Measurements from ENCODE around the gene ACE2.

The ACE2 gene

DNA sequence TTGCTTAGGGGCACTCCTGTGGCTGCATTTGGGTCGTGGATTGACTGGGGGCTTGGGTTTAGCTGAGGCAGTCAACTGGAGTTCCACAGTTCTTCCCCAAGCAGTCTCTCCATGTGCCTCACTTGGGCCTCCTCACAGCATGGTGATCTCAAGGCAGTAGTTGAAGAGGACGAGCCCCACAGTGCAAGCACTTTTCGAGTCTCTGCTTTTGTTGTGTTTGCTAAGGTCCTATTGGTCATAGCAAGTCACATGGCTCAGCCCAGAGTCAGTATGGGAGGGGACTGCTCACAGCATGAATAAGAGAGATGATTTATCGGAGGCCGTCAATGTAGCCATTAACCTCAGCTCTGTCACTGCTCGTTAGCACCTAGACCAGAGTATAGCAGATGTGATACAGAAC is 70.4 kb downstream of the ACE2 start:
- H3K9ac ChIP-seq (ENCODE audit: low read length), result no peak overlapping the region
- no peaks in the 10 kb centered on the region for H3K36me3 ChIP-seq (ENCODE audit: control insufficient read depth, low read depth, low read length)
- H3K27me3 ChIP-seq (ENCODE audit: control insufficient read depth, insufficient read depth, low read length), result no peaks in the 10 kb centered on the region
- H3K9me3 ChIP-seq (ENCODE audit: control insufficient read depth, low read depth, low read length), result no peaks in the 10 kb centered on the region
- H3K27ac ChIP-seq (ENCODE audit: low read length), result no peak overlapping the region
- no peaks in the 10 kb centered on the region for H3K4me1 ChIP-seq (ENCODE audit: control insufficient read depth, low read depth, low read length)
- no peak overlapping the region for H3K4me3 ChIP-seq (ENCODE audit: low read length)

DNA sequence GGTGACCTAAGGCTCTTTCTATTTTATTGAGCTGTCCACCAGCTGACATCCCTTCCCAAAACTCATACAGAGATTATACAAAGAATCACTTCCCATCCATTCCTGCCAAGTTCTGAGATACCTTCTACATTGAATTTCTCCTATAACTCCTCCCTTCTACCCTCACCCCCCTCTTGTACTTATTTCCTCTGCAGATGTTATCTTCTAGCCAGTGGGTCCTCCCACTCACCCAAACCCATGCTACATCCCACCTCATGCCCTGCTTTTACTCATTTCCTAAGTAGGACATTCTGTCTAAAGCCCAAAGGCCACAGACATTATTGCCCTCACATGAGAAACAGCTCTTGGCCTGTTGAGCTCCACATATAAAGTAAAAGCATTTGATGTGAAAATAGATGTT is 71.6 kb downstream of the ACE2 start:
- no peak overlapping the region for H3K4me3 ChIP-seq (ENCODE audit: low read length)
- H3K36me3 ChIP-seq (ENCODE audit: control insufficient read depth, low read depth, low read length), result no peaks in the 10 kb centered on the region
- no peaks in the 10 kb centered on the region for H3K9me3 ChIP-seq (ENCODE audit: control insufficient read depth, low read depth, low read length)
- no peaks in the 10 kb centered on the region for H3K27me3 ChIP-seq (ENCODE audit: control insufficient read depth, insufficient read depth, low read length)
- H3K27ac ChIP-seq (ENCODE audit: low read length), result no peak overlapping the region
- no peak overlapping the region for H3K9ac ChIP-seq (ENCODE audit: low read length)
- H3K4me1 ChIP-seq (ENCODE audit: control insufficient read depth, low read depth, low read length), result no peaks in the 10 kb centered on the region

DNA sequence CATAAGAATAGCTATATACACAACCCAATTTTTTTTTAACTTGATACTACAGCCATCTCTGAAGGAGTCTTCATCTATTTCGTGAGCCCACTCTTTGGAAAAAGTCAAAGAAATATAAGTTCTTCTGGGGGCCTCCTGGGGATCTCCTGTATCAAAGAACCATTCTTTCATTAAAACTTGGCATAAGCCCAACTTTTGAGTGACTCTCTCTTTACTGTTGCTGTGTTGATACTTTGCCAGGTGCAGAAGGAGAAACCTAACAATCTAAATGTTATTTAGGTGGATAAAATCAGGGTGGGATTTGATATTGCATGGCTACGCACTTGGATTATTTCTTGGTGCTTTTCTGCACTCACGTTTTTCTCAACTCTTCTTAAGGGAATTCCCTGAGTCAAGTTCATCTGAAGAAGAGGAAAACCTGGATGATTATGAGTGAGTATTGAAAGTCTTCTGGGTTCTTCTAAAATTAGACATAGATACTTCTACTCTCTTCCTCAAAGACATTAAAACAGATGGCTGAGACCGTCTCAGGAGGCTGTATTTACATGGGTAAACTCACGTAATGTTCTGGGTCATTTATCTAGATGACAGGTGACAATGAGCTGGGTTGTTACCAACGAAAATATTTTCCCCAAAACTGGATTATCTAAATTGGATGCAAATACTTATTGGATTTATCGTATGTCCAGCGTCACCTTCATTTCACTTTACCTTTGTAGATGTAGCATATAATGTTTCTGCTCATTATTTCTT is 74.9 kb downstream of the ACE2 start:
- Histone ChIP-seq H3K9ac (ENCODE audit: low read length) (no peak overlapping the region), H3K4me3 (ENCODE audit: low read length) (no peak overlapping the region), H3K4me1 (ENCODE audit: control insufficient read depth, low read depth, low read length) (no peaks in the 10 kb centered on the region), H3K9me3 (ENCODE audit: control insufficient read depth, low read depth, low read length) (no peaks in the 10 kb centered on the region), H3K36me3 (ENCODE audit: control insufficient read depth, low read depth, low read length) (no peaks in the 10 kb centered on the region), H3K27me3 (ENCODE audit: control insufficient read depth, insufficient read depth, low read length) (no peaks in the 10 kb centered on the region), H3K27ac (ENCODE audit: low read length) (no peak overlapping the region)

- Histone ChIP-seq H3K4me3 (ENCODE audit: low read length) (no peak overlapping the region), H3K27ac (ENCODE audit: low read length) (no peak overlapping the region), H3K27me3 (ENCODE audit: control insufficient read depth, insufficient read depth, low read length) (no peaks in the 10 kb centered on the region)
Observed at GRCh38 chrX:15524417-15524816, 76.3 kb downstream of the ACE2 start.

DNA sequence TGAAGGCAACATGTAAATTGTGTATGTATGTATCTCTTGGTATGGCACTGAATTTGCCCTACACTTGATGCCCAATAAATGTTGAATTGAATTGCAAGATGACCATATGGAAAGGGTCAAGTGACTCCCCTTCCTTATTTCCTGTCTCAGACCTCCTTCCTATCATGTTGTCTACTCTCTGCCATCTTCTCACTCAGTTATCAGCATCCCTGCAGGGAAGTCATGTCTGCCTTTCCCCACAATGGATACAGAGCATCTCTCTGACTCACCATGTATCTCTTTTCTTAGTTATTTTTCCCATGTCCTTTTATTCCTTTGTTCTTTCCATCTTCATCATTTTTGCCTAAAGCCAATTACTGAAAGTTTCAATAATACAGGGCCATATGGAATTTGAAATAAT is 77.7 kb downstream of the ACE2 start:
- Histone ChIP-seq H3K9me3 (ENCODE audit: control insufficient read depth, low read depth, low read length) (no peaks in the 10 kb centered on the region), H3K4me1 (ENCODE audit: control insufficient read depth, low read depth, low read length) (no peaks in the 10 kb centered on the region), H3K27ac (ENCODE audit: low read length) (no peak overlapping the region), H3K27me3 (ENCODE audit: control insufficient read depth, insufficient read depth, low read length) (no peaks in the 10 kb centered on the region), H3K4me3 (ENCODE audit: low read length) (no peak overlapping the region), H3K9ac (ENCODE audit: low read length) (no peak overlapping the region), H3K36me3 (ENCODE audit: control insufficient read depth, low read depth, low read length) (no peaks in the 10 kb centered on the region)

More at GRCh38 chrX:15524417-15524816, 76.3 kb downstream of the ACE2 start:
- Histone ChIP-seq H3K9ac (ENCODE audit: low read length) (no peak overlapping the region), H3K4me1 (ENCODE audit: control insufficient read depth, low read depth, low read length) (no peaks in the 10 kb centered on the region), H3K9me3 (ENCODE audit: control insufficient read depth, low read depth, low read length) (no peaks in the 10 kb centered on the region), H3K36me3 (ENCODE audit: control insufficient read depth, low read depth, low read length) (no peaks in the 10 kb centered on the region)

GRCh38 chrX:15522464-15522863 is 78.3 kb downstream of the ACE2 start:
- no peaks in the 10 kb centered on the region for H3K9me3 ChIP-seq (ENCODE audit: control insufficient read depth, low read depth, low read length)
- H3K27ac ChIP-seq (ENCODE audit: low read length), result no peak overlapping the region
- H3K4me1 ChIP-seq (ENCODE audit: control insufficient read depth, low read depth, low read length), result no peaks in the 10 kb centered on the region
- no peak overlapping the region for H3K9ac ChIP-seq (ENCODE audit: low read length)
- H3K27me3 ChIP-seq (ENCODE audit: control insufficient read depth, insufficient read depth, low read length), result no peaks in the 10 kb centered on the region
- no peaks in the 10 kb centered on the region for H3K36me3 ChIP-seq (ENCODE audit: control insufficient read depth, low read depth, low read length)
- no peak overlapping the region for H3K4me3 ChIP-seq (ENCODE audit: low read length)

DNA sequence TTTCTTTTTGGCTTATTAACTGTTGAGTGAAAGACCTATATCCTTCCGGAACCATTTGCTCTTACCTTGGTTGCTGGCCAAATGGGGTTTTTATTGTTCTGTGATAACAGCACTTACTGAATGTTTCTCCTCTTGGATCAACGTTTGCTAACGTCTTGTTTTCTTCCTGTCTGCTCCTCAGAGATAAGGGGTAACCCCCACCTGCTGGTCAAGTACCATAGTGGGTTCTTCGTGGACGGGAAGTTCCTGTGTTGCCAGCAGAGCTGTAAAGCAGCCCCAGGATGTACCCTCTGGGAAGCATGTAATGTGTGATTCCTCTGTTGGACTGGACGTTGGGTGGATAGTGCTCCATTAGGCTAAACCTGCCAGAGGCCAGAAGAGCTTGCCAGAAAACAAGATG is 84.8 kb downstream of the ACE2 start:
- H3K36me3 ChIP-seq (ENCODE audit: control insufficient read depth, low read depth, low read length), result no peaks in the 10 kb centered on the region

DNA sequence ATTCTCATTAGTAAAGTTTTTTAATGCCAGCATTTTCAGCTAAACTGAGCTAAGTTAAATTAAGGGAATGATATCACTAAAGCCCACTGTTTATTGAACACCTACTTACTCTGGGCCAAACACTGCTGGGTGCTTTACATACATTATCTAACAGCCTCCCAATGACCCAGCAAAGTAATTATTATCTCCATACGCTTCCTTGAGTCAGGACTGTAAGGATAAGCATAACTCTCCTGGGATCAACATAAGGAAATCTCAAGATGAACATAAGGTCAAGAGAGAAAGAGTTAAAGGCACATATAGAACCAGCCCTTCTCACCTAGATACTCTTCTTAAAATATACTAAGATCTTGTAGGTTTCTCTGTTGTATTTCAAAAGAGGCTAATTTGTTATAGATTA is 86.5 kb downstream of the ACE2 start:
- Histone ChIP-seq H3K27ac (ENCODE audit: low read length) (no peak overlapping the region), H3K36me3 (ENCODE audit: control insufficient read depth, low read depth, low read length) (no peaks in the 10 kb centered on the region), H3K4me3 (ENCODE audit: low read length) (no peak overlapping the region), H3K9ac (ENCODE audit: low read length) (no peak overlapping the region), H3K9me3 (ENCODE audit: control insufficient read depth, low read depth, low read length) (no peaks in the 10 kb centered on the region), H3K27me3 (ENCODE audit: control insufficient read depth, insufficient read depth, low read length) (no peaks in the 10 kb centered on the region), H3K4me1 (ENCODE audit: control insufficient read depth, low read depth, low read length) (no peaks in the 10 kb centered on the region)

More for the DNA sequence above, 84.8 kb downstream of the ACE2 start:
- no peaks in the 10 kb centered on the region for H3K27me3 ChIP-seq (ENCODE audit: control insufficient read depth, insufficient read depth, low read length)
- H3K4me1 ChIP-seq (ENCODE audit: control insufficient read depth, low read depth, low read length), result no peaks in the 10 kb centered on the region
- H3K27ac ChIP-seq (ENCODE audit: low read length), result no peak overlapping the region
- no peak overlapping the region for H3K9ac ChIP-seq (ENCODE audit: low read length)
- no peak overlapping the region for H3K4me3 ChIP-seq (ENCODE audit: low read length)
- no peaks in the 10 kb centered on the region for H3K9me3 ChIP-seq (ENCODE audit: control insufficient read depth, low read depth, low read length)

DNA sequence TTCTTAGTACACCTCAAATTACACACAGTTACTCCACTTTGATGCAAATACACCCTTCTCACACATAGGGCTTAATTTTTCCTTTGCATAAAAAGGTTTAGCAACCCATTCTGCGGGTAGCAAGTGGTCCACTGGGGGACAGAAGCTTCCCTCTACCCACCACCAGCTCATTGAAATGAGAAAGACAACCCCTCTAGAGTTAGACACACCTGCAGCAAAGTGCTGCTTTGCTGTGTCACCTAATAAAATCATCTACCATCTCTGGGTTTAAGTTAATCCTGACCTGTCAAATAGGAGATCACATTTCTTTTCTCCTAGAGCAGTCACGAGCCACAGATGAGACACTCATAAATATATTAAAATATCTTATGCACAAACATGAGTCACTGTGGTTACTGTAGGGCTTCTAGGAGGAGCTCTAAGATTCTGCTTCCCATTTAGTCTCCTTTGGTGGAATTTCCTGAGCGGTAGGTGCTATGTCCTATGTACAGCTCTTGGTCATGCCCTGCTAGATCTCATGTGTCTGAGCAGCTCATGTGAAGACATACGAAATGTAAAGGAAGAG is 88.3 kb downstream of the ACE2 start:
- H3K27me3 ChIP-seq (ENCODE audit: control insufficient read depth, insufficient read depth, low read length), result no peaks in the 10 kb centered on the region
- no peak overlapping the region for H3K27ac ChIP-seq (ENCODE audit: low read length)
- no peaks in the 10 kb centered on the region for H3K9me3 ChIP-seq (ENCODE audit: control insufficient read depth, low read depth, low read length)
- H3K36me3 ChIP-seq (ENCODE audit: control insufficient read depth, low read depth, low read length), result no peaks in the 10 kb centered on the region
- no peaks in the 10 kb centered on the region for H3K4me1 ChIP-seq (ENCODE audit: control insufficient read depth, low read depth, low read length)
- no peak overlapping the region for H3K4me3 ChIP-seq (ENCODE audit: low read length)
- H3K9ac ChIP-seq (ENCODE audit: low read length), result no peak overlapping the region

- no peak overlapping the region for H3K9ac ChIP-seq (ENCODE audit: low read length)
- H3K4me3 ChIP-seq (ENCODE audit: low read length), result no peak overlapping the region
- H3K27me3 ChIP-seq (ENCODE audit: control insufficient read depth, insufficient read depth, low read length), result no peaks in the 10 kb centered on the region
- H3K27ac ChIP-seq (ENCODE audit: low read length), result no peak overlapping the region
- H3K36me3 ChIP-seq (ENCODE audit: control insufficient read depth, low read depth, low read length), result no peaks in the 10 kb centered on the region
- no peaks in the 10 kb centered on the region for H3K4me1 ChIP-seq (ENCODE audit: control insufficient read depth, low read depth, low read length)
- H3K9me3 ChIP-seq (ENCODE audit: control insufficient read depth, low read depth, low read length), result no peaks in the 10 kb centered on the region
Observed at GRCh38 chrX:15511563-15511962, 89.2 kb downstream of the ACE2 start.

Data from iPS-18a (cell line).